Measurements from ENCODE around the gene ZNHIT3. TPM values are rescaled to one million over a fixed set of nuclear protein-coding genes. Genes with fewer than 3 reads are reported as not detected.

The ZNHIT3 gene
- total and polyA plus RNA-seq, 2 experiments from 2014 or later = 50.5 to 128 TPM

DNA sequence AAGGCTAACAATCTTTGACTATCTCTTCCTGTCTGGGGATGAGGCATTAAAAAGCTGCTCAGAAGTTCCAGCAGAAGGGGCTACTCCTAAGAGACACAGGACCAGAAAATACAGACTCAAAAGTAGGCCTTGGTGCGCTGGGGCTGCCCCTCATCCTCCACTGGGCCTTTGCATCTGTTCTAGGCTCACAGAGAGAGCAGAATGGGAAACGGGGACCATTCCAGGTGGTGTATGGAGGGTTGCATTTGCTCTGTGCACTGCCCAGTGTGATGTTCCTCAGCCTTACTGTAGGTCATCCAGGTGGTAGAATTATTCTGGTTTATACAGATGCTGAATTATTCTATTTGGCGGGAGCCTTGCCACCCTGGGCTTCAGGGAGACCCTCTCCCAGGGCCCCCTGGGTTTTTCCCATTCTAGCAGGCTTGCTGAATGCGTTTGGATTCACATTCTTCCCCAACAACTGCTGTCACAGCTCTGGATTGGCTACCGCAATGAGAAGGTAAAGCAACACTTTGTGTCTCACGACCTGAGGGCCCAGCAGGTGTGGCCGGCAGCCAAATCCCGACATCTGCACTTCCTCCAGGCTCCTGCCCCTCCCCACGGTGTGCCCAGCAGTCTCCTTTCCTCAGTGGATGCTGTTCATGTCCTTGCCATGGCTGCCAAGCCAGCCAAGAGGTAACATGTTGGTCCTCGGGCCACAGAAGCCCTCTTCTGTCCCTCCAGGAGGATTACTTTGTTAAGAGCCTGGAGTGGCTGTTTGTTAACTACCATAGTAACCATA is 25.0 kb upstream of the ZNHIT3 start (continued):
- TF ChIP-seq, protein P1, sequence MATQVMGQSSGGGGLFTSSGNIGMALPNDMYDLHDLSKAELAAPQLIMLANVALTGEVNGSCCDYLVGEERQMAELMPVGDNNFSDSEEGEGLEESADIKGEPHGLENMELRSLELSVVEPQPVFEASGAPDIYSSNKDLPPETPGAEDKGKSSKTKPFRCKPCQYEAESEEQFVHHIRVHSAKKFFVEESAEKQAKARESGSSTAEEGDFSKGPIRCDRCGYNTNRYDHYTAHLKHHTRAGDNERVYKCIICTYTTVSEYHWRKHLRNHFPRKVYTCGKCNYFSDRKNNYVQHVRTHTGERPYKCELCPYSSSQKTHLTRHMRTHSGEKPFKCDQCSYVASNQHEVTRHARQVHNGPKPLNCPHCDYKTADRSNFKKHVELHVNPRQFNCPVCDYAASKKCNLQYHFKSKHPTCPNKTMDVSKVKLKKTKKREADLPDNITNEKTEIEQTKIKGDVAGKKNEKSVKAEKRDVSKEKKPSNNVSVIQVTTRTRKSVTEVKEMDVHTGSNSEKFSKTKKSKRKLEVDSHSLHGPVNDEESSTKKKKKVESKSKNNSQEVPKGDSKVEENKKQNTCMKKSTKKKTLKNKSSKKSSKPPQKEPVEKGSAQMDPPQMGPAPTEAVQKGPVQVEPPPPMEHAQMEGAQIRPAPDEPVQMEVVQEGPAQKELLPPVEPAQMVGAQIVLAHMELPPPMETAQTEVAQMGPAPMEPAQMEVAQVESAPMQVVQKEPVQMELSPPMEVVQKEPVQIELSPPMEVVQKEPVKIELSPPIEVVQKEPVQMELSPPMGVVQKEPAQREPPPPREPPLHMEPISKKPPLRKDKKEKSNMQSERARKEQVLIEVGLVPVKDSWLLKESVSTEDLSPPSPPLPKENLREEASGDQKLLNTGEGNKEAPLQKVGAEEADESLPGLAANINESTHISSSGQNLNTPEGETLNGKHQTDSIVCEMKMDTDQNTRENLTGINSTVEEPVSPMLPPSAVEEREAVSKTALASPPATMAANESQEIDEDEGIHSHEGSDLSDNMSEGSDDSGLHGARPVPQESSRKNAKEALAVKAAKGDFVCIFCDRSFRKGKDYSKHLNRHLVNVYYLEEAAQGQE (IDR thresholded peaks at IDR 0.05; ENCODE audit: unreplicated experiment) = no peak
- no peak for TF ChIP-seq ZNF114 (CRISPR knock-in tag; IDR thresholded peaks at IDR 0.05)
- no peak for TF ChIP-seq STAT1 (IDR thresholded peaks at IDR 0.05; ENCODE audit: unreplicated experiment)
- no peak for TF ChIP-seq EZH2phosphoT487 (IDR thresholded peaks at IDR 0.05; ENCODE audit: unreplicated experiment)
- TF ChIP-seq CREB1 (CRISPR knock-in tag; IDR thresholded peaks at IDR 0.05; ENCODE audit: low read depth) = no peak
- TF ChIP-seq, protein P2, sequence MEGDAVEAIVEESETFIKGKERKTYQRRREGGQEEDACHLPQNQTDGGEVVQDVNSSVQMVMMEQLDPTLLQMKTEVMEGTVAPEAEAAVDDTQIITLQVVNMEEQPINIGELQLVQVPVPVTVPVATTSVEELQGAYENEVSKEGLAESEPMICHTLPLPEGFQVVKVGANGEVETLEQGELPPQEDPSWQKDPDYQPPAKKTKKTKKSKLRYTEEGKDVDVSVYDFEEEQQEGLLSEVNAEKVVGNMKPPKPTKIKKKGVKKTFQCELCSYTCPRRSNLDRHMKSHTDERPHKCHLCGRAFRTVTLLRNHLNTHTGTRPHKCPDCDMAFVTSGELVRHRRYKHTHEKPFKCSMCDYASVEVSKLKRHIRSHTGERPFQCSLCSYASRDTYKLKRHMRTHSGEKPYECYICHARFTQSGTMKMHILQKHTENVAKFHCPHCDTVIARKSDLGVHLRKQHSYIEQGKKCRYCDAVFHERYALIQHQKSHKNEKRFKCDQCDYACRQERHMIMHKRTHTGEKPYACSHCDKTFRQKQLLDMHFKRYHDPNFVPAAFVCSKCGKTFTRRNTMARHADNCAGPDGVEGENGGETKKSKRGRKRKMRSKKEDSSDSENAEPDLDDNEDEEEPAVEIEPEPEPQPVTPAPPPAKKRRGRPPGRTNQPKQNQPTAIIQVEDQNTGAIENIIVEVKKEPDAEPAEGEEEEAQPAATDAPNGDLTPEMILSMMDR (conservative IDR thresholded peaks at IDR 0.05; ENCODE audit: low read depth in 2 of 2) = no peak
- no peak for TF ChIP-seq NANOG (IDR thresholded peaks at IDR 0.05; ENCODE audit: borderline replicate concordance)

DNA sequence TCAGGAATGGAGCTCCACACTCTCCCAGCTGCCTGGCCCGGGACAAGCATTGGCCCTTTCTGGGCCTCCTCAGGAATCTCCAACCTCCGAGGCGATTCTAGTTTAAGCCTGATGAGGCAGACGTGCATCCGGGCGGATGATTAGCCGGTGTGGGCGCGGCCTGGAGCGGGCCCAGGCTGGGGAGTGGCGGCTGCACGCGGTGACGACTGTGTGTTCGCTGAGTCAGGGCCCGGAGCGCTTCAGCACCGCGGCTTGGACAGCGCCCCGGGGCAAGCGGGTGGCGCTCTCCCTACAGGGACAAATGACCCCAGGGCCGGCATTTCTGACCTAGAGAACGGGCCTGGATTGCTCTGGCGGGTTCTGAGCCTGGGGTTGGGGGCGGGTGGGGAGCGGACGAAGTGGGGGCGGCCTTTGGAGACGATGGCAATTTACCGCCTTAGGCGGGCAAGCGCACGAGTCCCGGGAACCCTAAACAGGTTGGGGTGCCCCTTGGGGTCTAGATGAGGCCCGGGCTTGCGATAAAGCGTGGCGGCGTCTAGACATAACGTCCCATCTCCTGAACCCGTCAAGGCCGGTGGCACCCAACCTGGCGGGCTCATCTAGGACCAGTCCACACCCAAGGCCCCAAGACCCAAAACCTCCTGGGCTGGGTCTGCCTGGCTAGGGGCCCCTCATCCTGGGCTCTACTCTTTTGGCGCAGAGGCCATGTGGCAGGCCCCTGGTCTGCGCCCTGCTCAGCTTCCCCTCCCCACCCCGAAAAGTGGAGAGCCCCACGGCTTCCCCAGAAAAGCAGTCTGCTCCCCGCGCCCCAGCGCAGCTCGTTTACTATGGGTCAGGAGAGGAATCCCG is 22.3 kb upstream of the ZNHIT3 start:
- peaks cover 36% of the 10 kb centered on the region for H3K27me3 ChIP-seq (ENCODE audit: insufficient read depth)
- H3K36me3 Mint-ChIP-seq (ENCODE audit: low read depth) = no peaks in the 10 kb centered on the region
- peaks cover 37% of the 10 kb centered on the region for H3K27me3 Mint-ChIP-seq (ENCODE audit: insufficient read depth, low read depth, poor library complexity)
- no peaks in the 10 kb centered on the region for H3K79me2 ChIP-seq (replicated peaks; ENCODE audit: insufficient read depth)
- H3K4me1 Mint-ChIP-seq = peaks cover 4% of the 10 kb centered on the region; the same call in 2 of the 3 replicates
- no peaks in the 10 kb centered on the region for H3F3A ChIP-seq (replicated peaks; ENCODE audit: low read depth)
- peak overlapping the region; percentile 75 for H3K4me2 ChIP-seq
- peak overlapping the region; percentile 94 for H2AFZ ChIP-seq
- no peak overlapping the region for H3K27ac ChIP-seq (ENCODE audit: low read depth)
- peak; percentile 97 for DNase-seq (ENCODE audit: low spot score)
- no peak overlapping the region for H3K27ac Mint-ChIP-seq
- peak overlapping the region; percentile 35; the same call in 1 of the 2 replicates for H3K4me3 ChIP-seq
- peak; percentile 96 for ATAC-seq
- peaks cover 3% of the 10 kb centered on the region; the same call in 1 of the 3 replicates for H3K9me3 Mint-ChIP-seq
- no peaks in the 10 kb centered on the region for H3K36me3 ChIP-seq (ENCODE audit: insufficient read depth)
- 0 out of 2 replicates have a peak, but pooled peaks cover 4% of the 10 kb centered on the region for H3K9me2 ChIP-seq (ENCODE audit: insufficient read depth)
- H4K20me1 ChIP-seq (replicated peaks; ENCODE audit: insufficient read depth) = 0 out of 2 replicates have a peak, but pooled peaks cover 3% of the 10 kb centered on the region
- H3K4me1 ChIP-seq (ENCODE audit: insufficient read depth) = no peaks in the 10 kb centered on the region
- H3K4me3 Mint-ChIP-seq = peak overlapping the region; percentile 41; the same call in 1 of the 3 replicates
- TF ChIP-seq CREB1 (CRISPR knock-in tag; IDR thresholded peaks at IDR 0.05; ENCODE audit: low read depth) (peak; percentile 80), EZH2 (IDR thresholded peaks at IDR 0.05; ENCODE audit: low read depth, unreplicated experiment) (no peak), STAT1 (IDR thresholded peaks at IDR 0.05; ENCODE audit: unreplicated experiment) (no peak), ZNF331 (CRISPR knock-in tag; IDR thresholded peaks at IDR 0.05; ENCODE audit: low read depth) (no peak), JUNB (IDR thresholded peaks at IDR 0.05; ENCODE audit: unreplicated experiment) (no peak), NANOG (IDR thresholded peaks at IDR 0.05; ENCODE audit: borderline replicate concordance) (no peak), POLR2AphosphoS5 (IDR thresholded peaks at IDR 0.05; ENCODE audit: low read depth) (no peak)
- TF ChIP-seq, protein P2 (conservative IDR thresholded peaks at IDR 0.05; ENCODE audit: low read depth in 2 of 2) = no peak
